Activated CD4-positive, CD25-positive, alpha-beta regulatory T cell treated with anti-CD3 and anti-CD28 coated beads, Interleukin-2, amount 50 U/mL, for 72 hours (primary cell): Measurements from ENCODE around the gene KCTD7.
"Not testable (repeated sequence)": the region's sequence is repeated elsewhere in the genome, so short reads cannot be mapped to it uniquely, and the experiment has no call there.

Experiments used
- DNase-seq: peaks from one replicate; pipeline ENCODE4 v3.0.0; 2021

Gene KCTD7

GRCh38 chr7:66619341-66619948, 9.2 kb upstream of the KCTD7 start:
- DNase-seq = not testable (repeated sequence)

- no peak for DNase-seq
Observed at GRCh38 chr7:66626331-66626934, 2.2 kb upstream of the KCTD7 start.

- DNase-seq = no peak
Observed at GRCh38 chr7:66627151-66627681, 1.5 kb upstream of the KCTD7 start.

- DNase-seq = peak; percentile 35
Observed at GRCh38 chr7:66627881-66628360, 760 bp upstream of the KCTD7 start.

- DNase-seq = no peak
Observed at GRCh38 chr7:66629222-66630062, 761 bp downstream of the KCTD7 start.

GRCh38 chr7:66630531-66630930, 1.9 kb downstream of the KCTD7 start:
- no peak for DNase-seq

- DNase-seq = no peak
Observed at GRCh38 chr7:66631471-66631870, 2.8 kb downstream of the KCTD7 start.

- no peak for DNase-seq
Observed at GRCh38 chr7:66634816-66635215, 6.1 kb downstream of the KCTD7 start.

GRCh38 chr7:66635322-66635981, 6.8 kb downstream of the KCTD7 start:
- not testable (repeated sequence) for DNase-seq

GRCh38 chr7:66635982-66636546, 7.4 kb downstream of the KCTD7 start:
- DNase-seq = not testable (repeated sequence)

- DNase-seq = no peak
Observed at GRCh38 chr7:66638309-66639099, 9.8 kb downstream of the KCTD7 start.

GRCh38 chr7:66639773-66640172, 11.1 kb downstream of the KCTD7 start:
- no peak for DNase-seq

GRCh38 chr7:66640802-66641525, 12.3 kb downstream of the KCTD7 start:
- no peak for DNase-seq

GRCh38 chr7:66641526-66641871, 12.8 kb downstream of the KCTD7 start:
- DNase-seq = no peak

- DNase-seq = no peak
Observed at GRCh38 chr7:66642186-66642585, 13.5 kb downstream of the KCTD7 start.

GRCh38 chr7:66642932-66643331, 14.3 kb downstream of the KCTD7 start:
- no peak for DNase-seq

- no peak for DNase-seq
Observed at GRCh38 chr7:66643395-66643794, 14.7 kb downstream of the KCTD7 start.

GRCh38 chr7:66651026-66651425, 22.3 kb downstream of the KCTD7 start:
- not testable (repeated sequence) for DNase-seq

- DNase-seq = not testable (repeated sequence)
Observed at GRCh38 chr7:66653719-66654274, 25.1 kb downstream of the KCTD7 start.

- peak; percentile 98 for DNase-seq
Observed at GRCh38 chr7:66654275-66655112, 25.8 kb downstream of the KCTD7 start.
